ENCODE results near the gene MTUS2.

Gene MTUS2

GRCh38 chr13:29397265-29397664 is 577.1 kb downstream of the MTUS2 start:
- DNase-seq (ENCODE audit: low read depth in 2 of 2) = no peak

GRCh38 chr13:29402166-29402636 is 582.1 kb downstream of the MTUS2 start:
- DNase-seq (ENCODE audit: low read depth in 2 of 2) = no peak

GRCh38 chr13:29405401-29405800 is 585.3 kb downstream of the MTUS2 start:
- no peak for DNase-seq (ENCODE audit: low read depth in 2 of 2)

- no peak for DNase-seq (ENCODE audit: low read depth in 2 of 2)
These were observed 591.3 kb downstream of the MTUS2 start for GRCh38 chr13:29411481-29411880.

- DNase-seq (ENCODE audit: low read depth in 2 of 2) = no peak
These were observed 597.9 kb downstream of the MTUS2 start for GRCh38 chr13:29418026-29418425.

GRCh38 chr13:29421118-29421517 is 601.0 kb downstream of the MTUS2 start:
- DNase-seq (ENCODE audit: low read depth in 2 of 2) = no peak

GRCh38 chr13:29422015-29422414 is 601.9 kb downstream of the MTUS2 start:
- DNase-seq (ENCODE audit: low read depth in 2 of 2) = no peak

- DNase-seq (ENCODE audit: low read depth in 2 of 2) = no peak
These were observed 602.9 kb downstream of the MTUS2 start for GRCh38 chr13:29423050-29423449.

GRCh38 chr13:29427937-29428309 is 607.8 kb downstream of the MTUS2 start:
- no peak for DNase-seq (ENCODE audit: low read depth in 2 of 2)

GRCh38 chr13:29428310-29429181 is 608.4 kb downstream of the MTUS2 start:
- DNase-seq (ENCODE audit: low read depth in 2 of 2) = no peak

GRCh38 chr13:29429286-29429900 is 609.3 kb downstream of the MTUS2 start:
- no peak for DNase-seq (ENCODE audit: low read depth in 2 of 2)

- DNase-seq (ENCODE audit: low read depth in 2 of 2) = no peak
These were observed 614.2 kb downstream of the MTUS2 start for GRCh38 chr13:29434217-29434945.

GRCh38 chr13:29435125-29435911 is 615.2 kb downstream of the MTUS2 start:
- no peak for DNase-seq (ENCODE audit: low read depth in 2 of 2)

- DNase-seq (ENCODE audit: low read depth in 2 of 2) = no peak
These were observed 616.2 kb downstream of the MTUS2 start for GRCh38 chr13:29436291-29436690.

GRCh38 chr13:29436721-29437280 is 616.7 kb downstream of the MTUS2 start:
- DNase-seq (ENCODE audit: low read depth in 2 of 2) = no peak

GRCh38 chr13:29438769-29439168 is 618.6 kb downstream of the MTUS2 start:
- DNase-seq (ENCODE audit: low read depth in 2 of 2) = no peak

- no peak for DNase-seq (ENCODE audit: low read depth in 2 of 2)
These were observed 619.7 kb downstream of the MTUS2 start for GRCh38 chr13:29439601-29440388.

- no peak for DNase-seq (ENCODE audit: low read depth in 2 of 2)
These were observed 621.2 kb downstream of the MTUS2 start for GRCh38 chr13:29441306-29441705.

- DNase-seq (ENCODE audit: low read depth in 2 of 2) = no peak
These were observed 625.9 kb downstream of the MTUS2 start for GRCh38 chr13:29446016-29446415.

- DNase-seq (ENCODE audit: low read depth in 2 of 2) = no peak
These were observed 628.0 kb downstream of the MTUS2 start for GRCh38 chr13:29448174-29448573.

GRCh38 chr13:29449726-29450125 is 629.6 kb downstream of the MTUS2 start:
- DNase-seq (ENCODE audit: low read depth in 2 of 2) = no peak
